Iris pigment epithelial cell (primary cell): ENCODE results near the gene MAP2K5.

Source experiments
- DNase-seq: peaks from one replicate; pipeline ENCODE4 v3.0.0-alpha.2; 2011; ENCODE audit warnings: low read depth

Gene MAP2K5

DNA sequence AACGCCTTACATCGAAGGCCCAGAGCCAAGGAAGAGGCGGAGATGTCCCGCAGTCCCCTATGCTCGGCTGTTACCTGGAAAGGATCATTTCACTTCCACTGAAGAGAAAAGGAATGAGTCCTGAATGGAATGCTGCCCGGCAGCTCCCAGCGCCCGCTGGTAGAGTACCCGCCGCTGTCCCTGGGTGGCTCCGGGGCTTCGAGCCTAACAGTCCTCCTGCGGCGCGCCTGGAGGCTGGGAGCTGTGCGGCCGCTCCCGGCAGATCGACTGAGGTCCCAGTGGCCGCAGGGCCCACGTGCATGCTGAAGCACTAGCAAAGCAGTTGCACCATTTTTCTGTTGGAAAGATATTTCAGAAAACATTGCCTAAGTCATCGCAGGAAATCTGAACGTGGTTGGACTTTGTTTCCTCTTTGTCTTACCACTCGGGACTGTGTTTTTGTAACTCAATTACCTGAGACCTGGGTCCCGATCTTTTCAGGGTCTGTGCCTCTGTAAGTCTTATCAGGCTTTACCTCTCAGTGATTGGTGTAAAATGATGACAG is 296.4 kb downstream of the MAP2K5 start:
- peak; percentile 48 for DNase-seq

DNA sequence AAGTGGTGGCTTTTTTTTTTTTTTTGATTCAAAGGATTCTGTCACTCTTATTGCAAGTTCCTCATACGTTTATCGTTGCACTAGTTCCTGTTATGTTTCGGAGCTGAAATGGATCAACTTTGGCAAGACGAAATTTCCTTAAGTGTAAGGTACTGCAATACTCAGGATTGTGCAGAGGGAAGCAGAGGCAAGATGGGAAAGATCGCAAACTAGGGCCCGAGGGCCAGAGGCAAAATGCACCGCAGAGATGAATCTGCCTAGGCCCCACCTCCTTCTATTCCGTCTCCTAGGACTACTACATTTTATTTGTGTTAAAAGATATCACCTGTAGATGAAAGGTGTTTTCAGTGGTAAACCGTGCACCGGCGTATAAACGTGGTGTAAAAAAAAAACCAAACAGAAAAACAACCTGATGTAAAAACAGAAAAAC is 297.0 kb downstream of the MAP2K5 start:
- peak; percentile 43 for DNase-seq

DNA sequence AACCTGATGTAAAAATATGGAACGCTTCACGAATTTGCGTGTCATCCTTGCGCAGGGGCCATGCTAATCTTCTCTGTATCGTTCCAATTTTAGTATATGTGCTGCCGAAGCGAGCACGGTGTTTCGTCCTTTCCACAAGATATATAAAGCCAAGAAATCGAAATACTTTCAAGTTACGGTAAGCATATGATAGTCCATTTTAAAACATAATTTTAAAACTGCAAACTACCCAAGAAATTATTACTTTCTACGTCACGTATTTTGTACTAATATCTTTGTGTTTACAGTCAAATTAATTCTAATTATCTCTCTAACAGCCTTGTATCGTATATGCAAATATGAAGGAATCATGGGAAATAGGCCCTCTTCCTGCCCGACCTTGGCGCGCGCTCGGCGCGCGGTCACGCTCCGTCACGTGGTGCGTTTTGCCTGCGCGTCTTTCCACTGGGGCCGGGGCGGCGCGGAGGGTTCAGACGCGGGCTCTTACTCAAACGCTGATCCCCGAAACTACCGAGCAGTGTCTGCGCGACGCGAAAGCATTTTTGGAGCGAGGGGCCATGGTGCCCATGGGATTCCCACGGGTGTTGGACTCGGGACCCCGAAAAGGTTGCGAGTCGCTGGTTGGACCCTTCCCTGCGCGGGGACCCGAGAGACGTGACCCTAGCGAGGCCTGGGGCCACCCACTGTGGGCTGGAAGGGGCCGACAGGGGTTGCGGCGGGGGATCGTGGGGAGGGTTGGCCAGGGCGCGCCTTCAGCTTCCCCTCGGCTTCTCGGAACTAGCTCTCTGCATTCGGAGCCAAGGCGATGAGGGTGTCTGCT is 297.6 kb downstream of the MAP2K5 start, which contains the start of gene RNU6-1:
Gene RNU6-1, minus strand, starts transcription at position 117 of the 820 bp plus-strand sequence.
- DNase-seq: peak; percentile 88

DNA sequence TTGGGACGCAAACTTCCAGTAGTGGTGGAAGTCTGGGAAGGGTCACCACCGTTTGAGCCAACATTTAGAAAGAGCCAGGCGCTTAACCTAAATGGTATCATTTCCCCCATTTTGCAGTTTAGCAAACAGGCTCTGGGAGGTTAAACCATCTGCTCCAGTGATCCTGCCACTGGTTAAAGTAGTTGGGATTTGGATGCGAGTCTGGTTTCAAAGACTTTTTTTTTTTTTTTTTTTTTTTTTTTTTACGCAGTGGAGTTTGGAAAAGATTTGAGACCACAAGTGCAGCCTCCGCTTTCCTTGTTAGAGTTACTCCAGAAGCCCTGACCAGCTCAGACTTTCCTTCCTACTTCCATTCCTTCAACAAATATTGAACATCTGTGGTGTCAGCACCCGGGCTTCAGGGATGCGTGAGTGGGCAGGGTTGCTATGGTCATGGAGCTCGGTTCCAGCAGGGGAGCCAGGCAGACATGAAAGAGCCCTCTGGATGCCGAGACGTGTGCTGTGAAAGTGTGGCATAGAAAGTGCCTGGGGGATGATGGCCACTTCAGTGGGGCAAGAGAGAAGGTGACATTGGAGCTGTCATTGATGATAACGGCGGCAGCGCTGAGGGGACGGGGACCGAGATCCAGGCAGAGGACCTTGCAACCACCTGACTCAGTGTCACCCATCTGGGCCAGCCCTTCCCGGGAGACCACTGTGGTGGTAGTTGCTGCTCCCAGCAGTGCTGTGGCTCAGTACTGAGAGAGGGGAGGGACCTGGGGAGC is 298.4 kb downstream of the MAP2K5 start:
- peak; percentile 43 for DNase-seq

DNA sequence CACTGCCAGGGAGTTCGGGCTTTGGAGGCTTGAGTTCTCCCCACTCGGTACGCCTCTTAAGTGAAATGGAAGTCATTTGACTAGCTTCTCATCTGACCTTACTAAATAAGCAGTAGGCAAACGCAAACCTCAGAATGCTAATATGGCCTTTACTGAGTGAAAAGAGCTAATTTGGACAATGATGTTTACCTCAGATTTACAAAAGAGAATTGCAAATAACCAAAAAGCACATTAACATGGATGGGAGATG is 298.9 kb downstream of the MAP2K5 start:
- no peak for DNase-seq

DNA sequence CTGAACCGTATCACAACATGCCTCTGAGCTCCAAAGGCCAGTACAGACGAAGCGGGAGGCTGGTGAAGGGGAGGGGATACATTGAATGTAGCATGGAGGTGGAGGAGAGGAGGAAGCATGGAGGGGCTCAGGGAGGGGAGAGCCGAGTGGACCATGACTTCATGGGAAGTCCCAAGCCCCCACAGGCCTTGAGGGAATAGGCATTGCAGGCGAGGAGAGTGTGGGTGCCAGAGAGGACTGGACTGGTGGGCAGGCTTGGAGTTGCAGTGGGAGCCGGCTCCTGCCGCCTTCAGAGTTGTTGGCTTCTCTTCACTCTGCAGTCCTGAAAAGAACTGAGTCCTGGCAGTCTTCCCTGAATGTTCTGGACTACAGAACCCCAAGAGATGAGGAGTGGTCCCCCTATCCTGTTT is 300.6 kb downstream of the MAP2K5 start:
- DNase-seq: no peak

DNA sequence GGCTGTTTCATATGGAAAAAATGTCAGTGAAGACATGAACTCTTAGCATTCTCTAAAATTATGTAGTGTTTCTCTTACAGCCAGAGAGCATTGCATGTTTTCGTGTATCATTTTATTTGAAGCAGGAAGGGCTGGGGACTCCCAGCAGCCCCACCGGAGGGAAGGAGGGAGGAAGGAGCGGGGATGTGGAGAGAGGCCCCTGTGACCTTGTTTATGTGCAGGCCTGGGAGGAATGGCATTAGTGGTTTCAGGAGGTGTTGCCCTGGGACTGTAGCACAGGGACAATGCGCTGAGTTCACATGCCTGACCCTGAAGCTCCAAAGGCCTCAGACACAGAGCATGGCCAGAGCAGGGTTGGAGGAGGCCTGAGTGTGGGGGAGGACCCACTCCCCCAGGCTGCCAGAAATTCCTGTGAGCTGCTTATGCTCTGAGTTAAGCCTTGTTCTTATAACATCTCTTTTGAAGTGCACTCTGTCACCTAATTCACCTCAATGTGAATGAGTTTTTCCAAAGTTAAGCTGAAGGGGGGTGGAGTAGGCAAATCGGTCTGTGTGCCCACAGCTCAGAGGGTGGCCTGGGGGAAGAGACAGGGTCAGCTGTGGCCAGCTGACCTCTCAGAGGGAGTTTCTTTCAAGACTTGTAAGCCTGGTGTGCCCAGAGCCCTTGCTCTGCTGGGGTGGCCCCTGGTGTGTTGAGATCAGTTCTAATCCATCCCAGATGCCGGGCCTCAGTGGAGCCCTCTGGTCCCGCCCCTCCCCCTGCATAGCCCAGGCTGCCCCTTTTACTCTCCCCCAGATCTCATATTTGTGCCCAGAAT is 301.3 kb downstream of the MAP2K5 start:
- DNase-seq: peak; percentile 76

DNA sequence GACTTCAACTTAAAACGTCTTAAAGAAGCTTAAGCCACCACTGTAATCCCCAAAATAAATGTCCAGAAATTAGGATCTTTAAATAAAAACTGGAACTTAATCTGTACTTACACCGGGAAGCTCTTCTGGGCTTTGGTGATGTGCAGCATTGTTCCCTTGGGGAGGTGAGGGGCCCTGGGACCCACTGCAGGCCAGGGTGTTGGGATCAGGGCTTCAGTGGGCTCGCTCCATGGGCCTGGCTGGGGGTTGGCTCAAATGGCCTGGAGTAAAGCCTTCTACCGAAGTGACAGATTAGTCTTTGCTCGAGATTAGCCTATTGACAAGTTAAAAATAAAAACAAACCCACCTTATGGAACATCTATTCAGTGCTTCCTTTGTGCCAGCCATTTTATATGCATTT is 303.5 kb downstream of the MAP2K5 start:
- DNase-seq: no peak

DNA sequence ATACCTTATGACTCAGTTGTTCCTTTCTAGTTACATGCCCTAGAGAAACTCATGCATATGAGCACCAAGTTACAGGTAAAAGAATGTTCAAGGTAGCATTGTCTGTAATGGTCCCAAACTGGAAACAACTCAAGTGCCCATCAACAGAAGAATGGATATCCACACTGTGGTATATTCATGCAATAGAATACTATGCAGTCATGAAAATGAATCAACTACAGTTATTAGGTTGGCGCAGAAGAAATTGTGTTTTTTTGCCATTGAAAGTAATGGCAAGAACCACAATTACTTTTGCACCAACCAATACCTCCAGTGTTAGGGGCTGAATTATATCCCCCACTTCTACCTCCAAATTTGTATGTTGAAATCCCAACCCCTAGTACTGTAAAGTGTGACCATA is 307.0 kb downstream of the MAP2K5 start:
- no peak for DNase-seq

DNA sequence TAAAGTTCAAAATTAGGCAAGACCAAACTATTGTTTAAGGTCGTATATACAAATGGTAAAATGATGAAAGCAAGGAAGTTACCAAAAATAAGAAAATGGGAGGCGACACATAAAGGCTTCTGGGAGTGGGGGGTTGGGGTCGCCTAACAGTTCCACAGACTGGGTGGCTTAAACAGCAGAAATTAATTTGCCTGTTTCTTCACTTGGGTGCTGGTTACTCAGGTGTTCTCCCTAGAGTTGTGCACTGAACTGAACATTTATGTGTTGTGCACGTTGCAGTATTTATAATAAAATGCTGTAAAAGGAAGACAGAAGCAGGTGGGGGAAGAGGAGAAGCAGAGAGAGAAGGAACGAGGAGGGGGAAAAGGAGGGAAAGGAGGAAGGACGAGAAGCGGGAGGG is 307.8 kb downstream of the MAP2K5 start:
- no peak for DNase-seq

DNA sequence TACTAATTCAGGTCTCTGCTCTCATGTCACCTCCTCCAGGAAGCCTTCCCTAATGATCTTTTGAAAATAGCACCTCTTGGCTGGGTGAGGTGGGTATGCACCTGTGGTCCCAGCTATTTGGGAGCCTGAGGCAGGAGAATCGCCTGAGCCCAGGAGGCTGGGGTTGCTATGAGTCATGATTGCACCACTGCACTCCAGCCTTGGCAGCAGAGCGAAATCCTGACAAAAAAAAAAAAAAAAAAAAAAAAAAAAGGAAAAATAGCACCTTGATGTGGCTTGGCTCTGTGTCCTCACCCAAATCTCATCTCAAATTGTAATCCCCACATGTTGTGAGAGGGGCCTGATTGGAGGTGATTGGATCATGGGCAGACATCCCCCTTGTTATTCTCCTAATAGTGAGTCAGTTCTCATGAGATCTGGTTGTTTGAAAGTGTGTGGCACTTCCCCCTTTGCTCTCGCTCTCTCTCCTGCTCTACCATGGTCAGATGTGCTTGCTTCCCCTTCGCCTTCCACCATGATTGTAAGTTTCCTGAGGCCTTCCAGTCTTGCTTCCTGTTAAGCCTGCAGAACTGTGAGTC is 308.6 kb downstream of the MAP2K5 start:
- DNase-seq: peak; percentile 54

DNA sequence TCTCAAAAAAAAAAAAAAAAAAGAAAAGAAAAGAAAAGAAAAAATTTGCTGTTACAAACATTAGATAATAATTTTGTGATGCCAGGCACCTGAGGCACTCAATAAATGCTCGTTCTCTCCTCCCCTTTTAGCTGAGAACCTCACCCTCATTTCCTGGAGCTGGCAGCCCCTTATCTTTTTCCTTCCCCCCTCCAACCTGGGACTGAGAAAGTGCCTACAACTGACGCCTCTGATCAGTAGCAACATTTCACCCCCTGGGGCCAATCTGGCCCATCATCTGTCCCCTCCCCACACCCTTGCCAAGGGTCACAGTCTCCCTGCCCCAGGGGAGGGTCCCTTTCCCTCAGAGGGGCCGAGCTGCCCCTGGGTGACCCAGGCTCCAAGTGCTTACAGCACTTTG is 309.9 kb downstream of the MAP2K5 start:
- DNase-seq: no peak

DNA sequence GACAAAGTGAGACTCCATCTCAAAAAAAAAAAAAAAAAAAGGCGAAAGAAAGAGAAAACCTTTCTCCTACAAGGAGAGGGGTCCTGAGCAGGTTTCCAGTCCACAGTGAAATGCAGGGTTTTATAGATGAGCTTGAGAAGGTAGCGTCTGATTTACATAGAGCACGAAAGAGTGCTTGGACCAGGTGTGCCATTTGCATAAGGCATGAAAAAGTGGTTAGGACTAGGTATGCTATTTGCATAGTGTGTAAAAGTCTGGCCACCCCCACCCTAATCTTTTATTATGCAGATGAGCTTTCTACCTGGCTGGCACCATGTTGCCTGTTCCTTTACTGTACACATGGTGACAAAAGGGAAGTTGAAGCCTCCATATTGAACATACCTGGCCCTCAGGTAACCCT is 311.0 kb downstream of the MAP2K5 start:
- DNase-seq: no peak

DNA sequence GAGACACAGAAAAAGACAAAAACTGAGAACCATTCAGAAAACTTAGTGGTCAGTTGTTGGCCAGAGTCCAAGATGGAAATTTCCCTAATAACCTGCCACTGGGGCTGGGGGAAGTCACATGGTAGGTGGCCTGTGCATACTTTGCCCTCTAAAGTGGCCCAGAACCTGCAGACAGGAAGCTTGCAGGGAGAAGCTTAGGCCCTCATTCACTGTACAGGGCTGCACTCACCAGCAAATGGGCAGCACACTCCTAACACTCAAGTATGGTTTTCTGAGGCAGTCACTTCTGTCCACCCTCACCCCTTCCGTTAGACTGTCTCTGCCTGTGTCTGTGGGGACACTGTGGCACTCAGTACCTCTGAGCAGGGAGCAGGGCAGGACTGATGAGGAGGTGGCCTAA is 311.9 kb downstream of the MAP2K5 start:
- no peak for DNase-seq

DNA sequence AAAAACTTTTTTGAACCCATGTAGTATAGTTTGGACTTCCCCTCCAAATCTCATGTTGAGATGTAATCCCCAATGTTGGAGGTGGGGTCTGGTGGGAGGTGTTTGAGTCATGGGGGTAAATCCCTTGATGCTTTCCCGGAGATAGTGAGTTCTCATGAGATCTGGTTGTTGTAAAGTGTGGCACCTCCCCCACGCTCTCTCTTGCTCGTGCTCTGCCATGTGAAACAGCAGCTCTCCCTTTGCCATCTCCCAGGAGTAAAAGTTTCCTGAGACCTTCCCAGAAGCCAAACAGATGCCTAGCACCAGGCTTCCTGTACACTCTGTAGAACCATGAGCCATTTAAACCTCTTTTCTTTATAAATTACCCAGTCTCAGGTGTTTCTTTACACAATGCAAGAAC is 313.3 kb downstream of the MAP2K5 start:
- DNase-seq: no peak
